ENCODE measurements around the gene MPHOSPH8. TPM values are rescaled to one million over a fixed set of nuclear protein-coding genes. Genes with fewer than 3 reads are reported as not detected.

MPHOSPH8 gene
- total RNA-seq, 4 donors from 2014 or later: 11.1 to 26.7 (median 21.4) TPM

- 90 to 94% methylated on average over 3 to 5 of the region's 14 CpGs for WGBS, 2 donors
- no peak for DNase-seq
These were observed 32.0 kb downstream of the MPHOSPH8 start for GRCh38 chr13:19665427-19665859.

GRCh38 chr13:19668778-19669177, 35.3 kb downstream of the MPHOSPH8 start:
- H3K27me3 ChIP-seq: no peaks in the 10 kb centered on the region
- peaks cover 20 to 100% (median 59%) of the 10 kb centered on the region in 3 donors for H3K36me3 ChIP-seq
- TF ChIP-seq CTCF (IDR thresholded peaks at IDR 0.05) (no peak), POLR2A (IDR thresholded peaks at IDR 0.05) (no peak)
- H3K4me1 ChIP-seq: no peaks in the 10 kb centered on the region
- intact Hi-C loops (cut with DNase I): no loop called here
- no peak overlapping the region for H3K27ac ChIP-seq
- no peaks in the 10 kb centered on the region for H3K9me3 ChIP-seq
- no peak overlapping the region for H3K4me3 ChIP-seq
- DNase-seq: no peak
- 89 to 93% methylated on average over 8 to 9 of the region's 9 CpGs for WGBS, 2 donors

More at GRCh38 chr13:19665427-19665859, 32.0 kb downstream of the MPHOSPH8 start:
- Histone ChIP-seq H3K9me3 (no peaks in the 10 kb centered on the region), H3K4me3 (no peak overlapping the region), H3K36me3 (peaks cover 38 to 100% (median 59%) of the 10 kb centered on the region in 3 donors), H3K27ac (no peak overlapping the region), H3K4me1 (no peaks in the 10 kb centered on the region), H3K27me3 (no peaks in the 10 kb centered on the region)
- intact Hi-C loops (cut with DNase I): no loop called here
- no peak for TF ChIP-seq CTCF (IDR thresholded peaks at IDR 0.05)
- TF ChIP-seq POLR2A (IDR thresholded peaks at IDR 0.05): no peak

- intact Hi-C loops (cut with DNase I): no loop called here
- Histone ChIP-seq H3K4me3 (no peak overlapping the region), H3K27ac (no peak overlapping the region), H3K36me3 (peaks cover 17 to 100% (median 58%) of the 10 kb centered on the region in 3 donors), H3K27me3 (no peaks in the 10 kb centered on the region), H3K4me1 (no peaks in the 10 kb centered on the region), H3K9me3 (no peaks in the 10 kb centered on the region)
- TF ChIP-seq POLR2A (IDR thresholded peaks at IDR 0.05): no peak
- no peak for TF ChIP-seq CTCF (IDR thresholded peaks at IDR 0.05)
- WGBS, 2 donors: 56 to 68% methylated on average over 3 of the region's 3 CpGs
- DNase-seq: no peak
These were observed 36.7 kb downstream of the MPHOSPH8 start for GRCh38 chr13:19670147-19670546.

GRCh38 chr13:19672990-19673389, 39.5 kb downstream of the MPHOSPH8 start:
- DNase-seq: no peak
- 61 to 66% methylated on average over 5 of the region's 5 CpGs for WGBS, 2 donors
- H3K4me1 ChIP-seq: no peaks in the 10 kb centered on the region
- H3K27me3 ChIP-seq: no peaks in the 10 kb centered on the region
- no peak overlapping the region for H3K4me3 ChIP-seq
- H3K36me3 ChIP-seq: peaks cover 14 to 92% (median 45%) of the 10 kb centered on the region in 3 donors
- intact Hi-C loops (cut with DNase I): no loop called here
- no peak for TF ChIP-seq POLR2A (IDR thresholded peaks at IDR 0.05)
- TF ChIP-seq CTCF (IDR thresholded peaks at IDR 0.05): no peak
- no peak overlapping the region for H3K27ac ChIP-seq
- no peaks in the 10 kb centered on the region for H3K9me3 ChIP-seq

- Histone ChIP-seq H3K4me1 (no peaks in the 10 kb centered on the region), H3K36me3 (peaks cover 11 to 88% (median 37%) of the 10 kb centered on the region in 3 donors), H3K27ac (no peak overlapping the region), H3K9me3 (no peaks in the 10 kb centered on the region), H3K4me3 (no peak overlapping the region), H3K27me3 (no peaks in the 10 kb centered on the region)
- intact Hi-C loops (cut with DNase I): no loop called here
- TF ChIP-seq CTCF (IDR thresholded peaks at IDR 0.05): no peak
- TF ChIP-seq POLR2A (IDR thresholded peaks at IDR 0.05): no peak
- WGBS, 2 donors: 78 to 88% methylated on average over 10 to 11 of the region's 11 CpGs
- DNase-seq: no peak
These were observed 40.3 kb downstream of the MPHOSPH8 start for GRCh38 chr13:19673473-19674430.

Measured in esophagus squamous epithelium (tissue), 5 donors.